ENCODE results near the gene ELMO1. TPM values are rescaled to one million over a fixed set of nuclear protein-coding genes. Genes with fewer than 3 reads are reported as not detected.

Gene ELMO1
- total RNA-seq, 1 donor from 2014 or later = 78.9 TPM

DNA sequence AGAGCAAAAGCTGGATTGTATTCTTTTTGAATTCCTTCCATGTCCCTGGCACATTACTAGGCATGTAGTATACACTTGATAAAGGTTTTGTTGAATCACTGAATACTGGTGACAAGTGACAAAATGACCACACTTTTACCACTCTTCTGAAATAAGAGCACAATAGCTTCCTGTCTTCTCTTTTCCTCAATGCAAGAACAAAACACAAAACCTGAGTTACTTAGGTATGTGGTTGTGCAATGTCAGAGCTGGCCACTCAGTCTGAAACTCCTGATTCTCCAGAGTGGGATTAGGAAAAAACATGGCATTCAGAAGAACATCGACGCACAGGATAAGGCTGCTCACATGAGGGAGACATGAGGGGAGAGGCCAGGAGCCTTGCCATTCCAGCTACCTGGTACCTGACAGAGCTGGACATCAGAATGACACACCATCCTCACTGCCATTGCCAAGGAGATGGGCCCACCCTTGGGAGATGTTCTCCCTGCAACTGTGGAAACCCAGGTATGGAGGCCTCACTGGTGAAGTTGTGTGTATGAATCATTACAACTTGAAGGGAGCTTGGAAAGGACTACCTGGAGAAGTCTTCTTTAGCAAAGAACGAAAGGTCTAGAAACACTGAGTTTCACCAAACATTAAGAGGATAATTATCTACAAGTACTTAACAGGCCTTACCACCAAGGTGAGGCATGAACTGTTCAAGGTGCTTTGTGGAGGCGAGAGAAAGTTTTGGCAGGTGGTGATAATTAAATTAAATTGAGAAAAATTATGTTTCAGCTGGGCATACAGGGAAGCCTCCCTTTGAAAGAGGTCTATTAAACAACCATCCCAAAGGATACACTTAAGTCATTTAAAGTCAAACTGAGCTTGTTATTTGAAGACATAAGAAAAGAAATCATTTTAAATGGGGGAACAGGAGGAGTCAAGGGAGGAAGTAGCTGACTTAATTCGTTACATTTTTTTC lies 477.8 kb downstream of the ELMO1 start:
- DNase-seq = no peak

DNA sequence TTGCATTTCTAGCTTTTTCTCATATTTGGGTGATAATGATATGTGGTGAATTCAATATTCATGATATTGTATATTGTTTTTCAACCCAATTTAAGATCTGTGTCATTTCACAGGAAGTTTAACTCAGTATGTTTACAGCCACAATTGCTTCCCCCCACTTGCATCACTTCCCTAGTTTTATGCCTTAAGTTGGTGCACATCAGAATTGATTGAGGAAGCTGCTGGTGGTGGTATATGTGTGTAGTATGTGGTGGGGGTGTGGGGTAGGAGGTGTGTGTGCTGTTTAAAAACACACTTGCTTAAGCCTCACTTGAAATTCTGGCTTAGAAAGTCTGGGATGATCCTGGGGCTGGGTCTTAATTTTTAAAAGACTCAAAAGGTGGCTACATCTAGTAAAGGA lies 479.3 kb downstream of the ELMO1 start:
- DNase-seq = no peak

DNA sequence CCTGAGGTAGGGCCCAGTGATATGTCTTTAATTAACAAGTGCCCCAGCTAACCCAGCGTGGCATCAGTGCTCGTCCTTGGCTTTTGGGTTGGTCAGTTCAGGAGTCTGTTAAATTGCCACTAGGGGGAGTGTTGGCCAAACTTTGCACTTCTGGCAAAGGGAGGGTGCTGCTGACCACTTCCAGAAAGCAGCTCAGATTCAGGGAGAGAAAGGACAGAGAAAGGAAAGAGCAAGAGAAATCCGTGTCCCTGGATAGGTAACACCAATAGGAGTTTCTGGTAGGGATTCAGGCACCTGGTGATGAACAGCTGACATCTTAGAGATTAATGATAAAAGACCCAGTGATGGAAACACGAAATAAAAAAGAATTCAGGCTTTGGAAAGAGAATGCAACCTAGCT lies 481.3 kb downstream of the ELMO1 start:
- no peak for DNase-seq

DNA sequence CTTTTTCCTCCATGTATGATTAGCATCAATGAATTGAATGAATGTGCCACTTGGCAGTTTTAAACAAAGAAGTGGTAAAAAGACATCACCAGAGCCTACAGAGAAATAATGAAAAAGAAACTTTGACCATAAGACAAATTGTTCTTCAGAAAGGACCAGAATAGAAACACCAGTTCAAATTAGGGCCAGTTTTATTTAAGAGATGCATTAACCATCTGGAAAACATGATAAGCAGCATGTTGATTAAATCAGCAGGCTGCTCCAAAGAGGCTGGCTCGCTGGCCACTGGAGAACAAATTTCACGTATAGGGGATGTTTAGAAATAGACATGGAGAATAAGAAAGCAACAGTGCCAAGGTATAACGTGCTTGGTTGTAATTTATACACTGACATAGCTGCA lies 482.0 kb downstream of the ELMO1 start:
- DNase-seq = no peak

DNA sequence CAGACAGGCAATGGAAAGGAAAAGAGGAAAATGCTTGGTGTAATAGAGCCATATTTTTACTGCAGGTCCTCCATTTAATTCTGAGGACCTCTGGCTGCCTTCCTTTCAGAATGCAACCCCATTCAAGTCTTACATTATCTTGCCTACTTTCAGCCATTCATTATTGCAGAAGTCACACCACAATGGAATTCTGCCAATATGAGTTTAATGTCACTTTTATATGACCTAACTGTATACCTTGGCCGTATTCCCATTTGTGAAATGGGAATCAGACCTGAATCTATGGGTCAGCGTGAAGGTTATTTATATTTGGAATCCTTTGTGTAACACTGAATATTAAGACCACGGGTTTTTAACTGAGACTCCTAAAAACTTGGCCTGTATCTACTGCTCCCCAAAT lies 482.6 kb downstream of the ELMO1 start:
- DNase-seq = no peak

DNA sequence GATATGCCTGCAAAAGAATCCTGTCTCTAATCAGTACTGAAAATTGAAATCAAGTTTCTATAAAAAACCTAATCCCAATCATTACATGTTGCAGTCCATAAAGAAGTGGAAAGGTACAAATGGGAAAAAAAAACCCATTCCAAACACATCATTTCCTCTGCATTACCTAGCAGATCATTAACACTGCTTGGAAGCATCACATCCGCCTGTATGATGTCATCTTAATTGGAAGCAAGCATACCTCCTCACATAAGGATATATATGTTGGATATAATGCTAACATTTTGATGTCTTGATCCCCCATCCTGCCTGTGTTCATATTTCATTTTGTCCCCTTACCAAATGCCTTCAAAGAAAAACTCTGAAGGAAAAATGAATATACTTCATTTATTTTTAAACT lies 483.0 kb downstream of the ELMO1 start:
- DNase-seq = no peak

DNA sequence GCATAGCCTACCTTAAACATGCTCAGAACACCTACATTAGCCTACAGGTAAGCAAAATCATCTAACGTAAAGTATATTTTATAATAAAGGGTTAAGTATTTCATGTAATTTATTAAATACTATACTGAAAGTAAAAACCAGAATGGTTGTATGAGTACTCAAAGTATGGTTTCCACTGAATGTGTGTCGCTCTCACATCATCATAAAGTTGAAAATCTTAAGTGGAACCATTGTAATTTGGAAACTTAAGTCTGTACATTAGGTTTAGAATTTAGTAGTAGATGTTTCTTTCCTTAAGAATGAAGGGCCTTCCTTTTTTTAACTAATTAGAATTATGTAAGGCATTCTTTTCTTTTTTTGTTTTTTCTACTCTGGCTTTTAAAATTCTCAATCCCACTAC lies 484.4 kb downstream of the ELMO1 start:
- no peak for DNase-seq

DNA sequence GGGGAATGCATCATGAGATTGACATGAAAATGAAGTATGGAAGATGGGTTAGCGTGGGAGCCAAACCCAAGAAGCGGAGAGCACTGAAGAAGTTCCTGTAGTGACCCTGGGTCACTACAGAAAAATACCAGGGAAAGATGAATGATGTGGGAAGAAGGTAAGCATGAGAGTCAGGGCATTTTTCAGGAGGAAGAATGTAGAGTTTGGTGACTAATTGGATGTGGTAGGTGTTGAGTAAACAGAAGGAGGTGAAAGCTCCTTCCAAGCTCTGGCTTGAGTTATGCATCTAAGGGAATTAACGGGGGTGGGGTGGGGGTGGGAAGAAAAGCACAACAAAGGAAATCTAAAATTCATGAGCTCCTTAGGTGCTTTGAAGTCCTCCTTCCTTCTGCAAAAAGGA lies 486.3 kb downstream of the ELMO1 start:
- DNase-seq = no peak

DNA sequence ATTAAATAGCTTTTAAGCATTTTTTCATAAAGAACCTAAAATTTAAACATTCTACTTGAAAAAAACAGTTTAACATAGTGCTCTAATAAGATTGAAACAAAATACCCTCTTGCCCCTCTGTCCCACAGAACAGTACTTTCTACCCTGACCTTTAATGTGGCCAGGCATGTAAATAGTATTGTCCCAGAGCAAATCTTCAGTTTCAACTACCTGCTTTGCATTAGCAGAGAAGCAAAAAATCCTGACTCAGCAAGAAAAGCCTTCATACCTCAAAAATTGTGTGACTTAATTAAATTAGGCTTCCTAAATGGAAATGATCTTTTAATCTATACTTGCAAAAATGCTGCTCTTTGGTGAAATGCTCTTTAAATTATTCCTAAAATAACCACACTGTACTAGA lies 487.0 kb downstream of the ELMO1 start:
- no peak for DNase-seq

DNA sequence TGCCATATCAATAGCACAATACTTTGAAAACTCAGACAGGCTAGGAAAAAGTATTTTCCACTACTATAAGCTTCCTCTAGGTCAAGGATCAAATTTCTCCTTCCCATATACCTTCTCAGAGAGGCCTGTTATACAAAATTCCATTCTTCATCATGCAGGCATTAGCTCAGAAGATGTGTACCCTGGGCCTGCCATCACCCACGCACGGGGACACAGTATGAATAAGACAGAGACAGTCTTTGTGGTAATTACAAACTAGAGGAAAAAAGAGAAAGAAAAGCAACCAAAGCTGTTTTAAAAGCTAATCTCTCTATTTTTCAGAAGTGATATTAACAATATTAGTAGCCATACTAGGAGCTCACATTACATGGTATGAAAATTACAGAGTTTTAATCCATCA lies 487.6 kb downstream of the ELMO1 start:
- DNase-seq = no peak

DNA sequence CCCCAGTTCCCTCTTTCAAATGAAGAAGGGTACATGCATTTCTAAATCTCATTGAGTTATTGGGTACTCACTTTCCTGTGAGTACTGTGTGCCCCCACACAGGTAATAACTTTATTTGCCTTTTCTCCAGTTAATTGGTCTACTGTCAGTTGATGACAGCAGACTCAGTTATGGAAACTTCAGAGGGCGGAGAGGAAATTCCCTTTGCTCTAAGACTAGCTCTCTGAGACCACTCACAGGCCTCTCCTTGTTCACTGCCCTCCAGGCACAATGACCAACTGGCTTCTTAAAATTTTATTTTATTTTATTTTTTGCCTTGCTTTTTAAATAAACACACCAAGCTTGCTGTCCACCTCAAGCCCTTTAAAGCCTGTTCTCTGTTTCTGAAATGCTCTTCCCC lies 488.6 kb downstream of the ELMO1 start:
- DNase-seq = no peak

DNA sequence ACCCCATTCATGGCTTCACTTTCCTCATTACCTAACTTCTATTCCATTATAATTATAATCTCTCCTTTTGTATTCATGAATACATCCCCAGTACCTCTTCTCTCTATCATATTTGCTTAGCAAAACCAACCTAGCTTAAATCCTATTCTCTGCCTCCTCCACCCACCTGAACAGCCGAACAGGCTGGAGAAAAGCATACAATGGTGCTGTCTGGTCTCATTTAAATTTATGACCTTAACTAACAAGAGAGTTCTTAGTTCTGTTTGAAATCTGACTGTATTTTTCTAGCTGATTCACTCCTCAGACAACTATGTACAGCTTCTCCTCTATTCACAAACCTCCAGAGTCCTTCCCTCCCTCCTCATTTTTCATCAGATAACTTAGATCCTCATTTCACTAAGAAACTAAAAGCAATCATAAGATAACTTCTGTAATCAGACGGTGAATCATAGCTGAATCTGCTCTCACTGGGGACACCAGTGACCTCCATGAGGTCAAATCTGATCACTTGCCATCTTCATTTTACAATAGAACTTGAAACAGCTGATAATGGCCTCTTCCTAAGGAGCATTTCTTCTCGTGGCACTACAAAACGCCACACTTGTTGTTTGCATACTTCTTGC lies 490.4 kb downstream of the ELMO1 start:
- DNase-seq = no peak

DNA sequence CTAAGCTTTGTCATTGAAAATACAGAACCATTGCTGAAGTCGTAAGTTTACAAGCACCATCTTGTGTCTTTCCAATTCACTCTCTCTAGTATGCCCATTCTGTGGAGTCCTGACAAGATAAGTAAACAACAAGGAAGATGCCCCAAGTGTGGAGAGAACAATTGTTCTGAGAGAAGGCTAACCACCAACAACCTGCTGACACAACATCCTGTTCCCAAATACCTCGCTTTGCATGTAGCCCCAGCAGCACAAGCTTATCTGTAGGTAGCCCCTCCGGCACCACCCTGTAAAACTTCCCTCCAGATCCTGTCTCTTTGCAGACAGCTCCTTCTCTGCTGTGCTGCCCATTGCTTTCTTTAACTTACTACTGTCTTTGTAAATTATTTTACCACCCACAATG lies 491.0 kb downstream of the ELMO1 start:
- no peak for DNase-seq

DNA sequence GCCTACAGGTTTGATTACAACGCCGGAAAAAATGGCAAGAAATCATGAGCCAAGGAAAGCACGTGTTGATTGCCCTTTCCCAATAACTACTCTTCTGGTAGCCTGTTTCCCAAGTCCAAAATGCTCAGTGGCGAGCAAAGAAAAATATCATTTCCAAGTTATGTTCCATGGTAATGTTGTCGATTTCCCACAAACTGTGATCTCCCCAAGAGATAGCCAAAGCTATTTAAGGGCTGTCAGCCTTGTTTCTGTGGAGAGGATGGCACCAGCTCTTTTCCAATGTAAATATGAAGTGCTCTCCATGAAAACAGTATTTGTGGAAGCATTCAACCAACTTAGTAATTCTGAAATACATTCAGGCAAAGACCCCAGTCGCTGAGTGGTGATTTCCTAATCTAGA lies 491.9 kb downstream of the ELMO1 start:
- no peak for DNase-seq

DNA sequence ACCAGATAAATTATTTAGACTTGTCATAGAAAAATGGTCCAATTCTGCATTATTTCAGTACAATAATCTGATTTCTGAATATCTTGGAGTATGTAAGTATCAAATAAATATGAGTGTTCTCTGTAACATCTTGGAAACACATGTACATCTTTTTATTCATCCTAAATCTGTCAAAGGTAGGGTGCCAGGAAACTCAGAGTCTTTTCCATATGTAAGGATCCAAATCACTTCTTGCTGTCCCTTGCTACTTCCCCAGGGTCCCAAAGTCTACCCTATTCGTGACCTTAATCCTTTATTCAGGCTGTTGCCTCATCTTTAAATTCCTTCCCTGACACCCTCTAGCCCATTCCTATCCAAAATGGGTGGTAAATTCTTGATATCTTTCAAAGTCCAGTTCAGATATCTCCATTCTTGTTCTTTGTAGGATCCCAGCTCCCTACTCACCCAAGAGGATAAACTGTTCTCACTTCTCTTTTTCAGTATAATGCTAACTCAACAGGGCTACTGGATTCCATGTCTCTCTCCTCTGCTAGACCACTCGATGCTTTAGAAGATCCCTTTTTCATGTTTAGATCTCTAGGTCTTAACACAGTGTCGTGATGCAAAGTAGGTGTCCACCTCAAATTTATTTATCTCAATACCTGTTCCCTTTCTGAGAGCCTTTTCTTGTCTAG lies 493.1 kb downstream of the ELMO1 start:
- no peak for DNase-seq

DNA sequence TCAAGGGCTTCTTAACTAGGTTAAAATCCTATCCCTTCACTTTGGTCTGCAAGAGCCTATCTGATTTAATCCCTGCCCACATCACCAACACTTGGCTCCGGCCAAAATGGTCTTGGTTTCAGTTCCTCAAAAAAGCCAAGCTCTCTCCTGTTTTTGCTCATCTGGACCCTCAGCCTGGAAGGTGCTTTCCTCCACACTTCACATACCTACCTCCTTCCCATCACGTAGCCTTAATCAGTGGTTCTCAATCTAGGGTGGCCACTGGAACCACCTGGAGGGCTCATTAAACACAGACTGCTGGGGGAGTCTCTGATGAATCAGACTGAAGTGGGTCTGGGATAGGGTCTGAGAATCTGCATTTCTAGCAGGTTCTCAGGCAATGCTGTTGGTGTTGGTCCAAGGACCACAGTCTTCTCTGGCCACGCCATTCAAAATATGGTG lies 497.4 kb downstream of the ELMO1 start:
- no peak for DNase-seq

DNA sequence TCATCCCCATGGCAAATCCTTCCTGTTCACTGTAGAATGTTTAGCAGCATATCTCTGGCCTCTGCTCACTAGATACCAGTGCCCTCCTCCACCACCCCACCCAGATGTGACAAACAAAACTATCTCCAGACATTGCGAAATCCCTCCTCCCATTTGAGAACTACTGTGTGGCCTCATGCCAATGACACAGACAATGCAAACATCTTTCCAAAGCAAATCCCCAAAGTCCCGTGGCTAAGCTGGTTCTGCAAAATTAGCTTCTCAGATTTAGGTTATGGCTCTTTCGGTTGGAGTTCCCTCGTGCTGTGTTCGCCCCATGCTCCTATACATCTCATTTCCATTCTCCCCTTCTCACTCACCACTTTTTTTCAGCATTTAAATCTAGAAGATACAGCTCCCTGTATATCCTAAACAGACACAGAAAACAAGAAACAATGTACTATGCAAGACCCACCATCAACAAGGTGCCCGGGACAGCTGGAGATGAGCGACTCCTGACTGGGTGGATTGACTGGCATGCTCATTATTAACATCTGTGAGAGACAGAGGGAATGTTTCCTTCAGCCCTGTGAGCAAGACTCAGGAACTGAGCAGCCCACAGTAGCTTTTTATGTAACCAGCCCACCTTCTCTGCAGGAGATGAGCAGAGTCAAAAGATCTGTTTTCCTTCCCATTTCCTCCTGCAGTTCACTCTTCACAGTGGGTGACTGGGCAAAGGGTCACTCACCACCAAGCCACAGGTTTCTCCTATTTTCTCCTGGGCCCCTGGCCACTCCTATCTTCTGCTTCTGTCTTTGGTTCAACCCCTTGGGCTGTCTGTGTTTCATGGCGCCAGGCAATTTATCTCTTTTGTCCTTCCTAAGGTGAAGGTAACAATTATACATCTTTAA lies 498.7 kb downstream of the ELMO1 start:
- no peak for DNase-seq

DNA sequence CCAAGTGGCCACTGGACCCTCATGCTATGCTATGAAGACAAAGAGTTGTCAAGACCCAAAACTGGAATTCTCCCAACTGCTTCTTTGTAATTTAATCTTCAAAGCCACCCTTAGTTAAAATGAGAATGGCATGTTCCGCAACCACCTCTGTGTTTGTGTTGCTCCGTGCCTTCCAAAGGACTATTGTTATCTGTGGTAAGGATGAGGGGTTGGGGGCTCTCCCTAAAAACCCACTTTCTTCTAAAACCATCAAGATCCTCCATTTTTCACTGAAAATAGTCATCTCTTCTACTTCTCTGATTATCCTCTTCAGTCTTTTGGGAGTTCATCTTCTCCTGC lies 502.3 kb downstream of the ELMO1 start:
- DNase-seq = no peak

DNA sequence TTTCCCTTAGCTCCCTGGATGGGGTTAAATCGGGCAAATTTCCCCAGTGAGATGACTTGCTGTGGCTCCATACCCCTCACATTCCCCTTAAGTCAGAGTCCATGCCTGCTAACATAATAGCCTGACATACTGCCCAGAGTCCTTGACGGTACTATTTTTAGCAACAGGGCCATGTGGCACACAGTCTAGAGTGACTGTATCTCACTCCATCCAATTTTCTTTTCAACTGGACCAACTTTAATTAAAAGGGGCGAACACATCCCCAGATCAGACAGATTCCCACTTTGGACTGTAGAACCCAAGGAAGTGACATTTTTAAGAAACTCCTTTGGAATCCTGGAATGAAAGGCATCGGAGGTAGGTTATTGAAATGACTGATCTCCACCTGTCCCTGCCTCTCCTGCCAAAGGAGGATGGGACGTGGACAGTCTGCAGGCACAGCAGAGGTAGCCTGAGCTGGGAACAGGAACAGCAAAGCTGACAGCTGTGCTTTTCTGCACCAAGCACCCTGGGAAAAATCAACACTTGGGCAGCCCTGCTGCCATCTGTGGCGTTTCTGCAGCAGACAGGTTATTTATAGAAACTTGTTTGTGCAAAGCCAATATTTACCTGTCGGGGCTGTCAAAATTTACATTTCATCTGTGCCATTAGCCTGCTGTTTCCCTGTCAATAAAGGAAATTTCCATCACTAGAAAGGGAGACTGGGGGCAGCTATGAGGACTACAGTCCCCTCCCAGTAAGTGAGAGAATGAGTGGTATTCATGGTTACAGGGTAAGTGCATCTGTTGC lies 502.9 kb downstream of the ELMO1 start:
- DNase-seq = no peak

DNA sequence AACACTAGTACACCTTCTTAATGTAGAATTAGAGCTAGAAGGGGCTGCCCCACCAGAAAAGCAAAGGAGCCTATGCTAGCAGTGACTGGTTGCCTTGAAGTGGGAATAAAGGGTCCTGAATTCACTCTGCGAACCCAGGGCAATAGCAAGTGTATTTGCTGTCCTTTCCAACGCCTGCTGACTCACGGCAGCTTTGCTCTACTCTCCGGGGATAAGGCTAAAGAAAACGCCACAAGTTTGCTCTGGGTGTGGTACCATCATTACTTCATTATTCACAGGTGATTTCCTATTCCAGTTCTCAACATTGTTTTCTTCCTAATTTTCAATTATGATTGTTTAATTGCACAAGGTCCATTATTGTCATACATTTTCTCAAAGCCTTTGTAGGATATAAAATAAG lies 503.8 kb downstream of the ELMO1 start:
- DNase-seq = no peak

DNA sequence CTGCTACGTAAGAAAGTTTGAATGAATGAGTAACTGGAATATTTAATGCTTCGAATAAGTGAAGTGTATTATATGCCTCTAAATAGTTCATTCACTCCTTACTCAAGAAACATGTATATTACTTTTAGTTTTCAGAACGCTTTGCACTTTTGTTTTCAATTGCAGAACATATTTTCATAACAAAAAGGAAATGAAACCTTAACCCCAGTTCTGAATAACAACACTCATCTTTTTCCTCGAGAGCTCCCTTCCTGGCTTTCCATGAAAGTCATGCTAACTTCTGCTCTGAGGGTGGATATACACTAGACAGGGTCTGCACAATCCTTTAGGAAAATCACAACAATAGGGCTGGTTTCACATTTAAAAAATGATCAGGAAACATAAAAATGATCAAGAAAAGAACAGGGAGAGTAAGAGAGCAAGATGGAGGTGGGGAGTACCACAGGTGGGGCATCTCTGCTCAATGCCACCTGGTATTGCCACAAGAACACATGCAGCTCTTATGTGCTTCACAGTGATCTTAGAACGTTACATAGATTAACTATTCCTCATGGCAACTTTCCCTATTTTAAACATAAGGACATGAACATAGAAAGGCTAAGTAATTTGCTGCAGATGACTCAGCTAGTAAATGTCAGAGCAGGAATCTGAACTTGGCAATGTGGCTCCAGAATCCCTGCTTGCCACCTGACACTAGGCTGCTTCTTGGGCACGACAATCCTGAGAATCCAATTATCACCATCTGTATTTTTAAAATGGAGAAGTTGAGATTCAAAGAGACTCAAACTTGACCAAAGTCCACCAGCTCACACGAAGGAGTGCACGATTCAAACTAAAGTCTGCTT lies 504.9 kb downstream of the ELMO1 start:
- no peak for DNase-seq

Data from occipital lobe (tissue), 2 donors.